H1 (cell line): ENCODE results near the gene TP53RK. TPM values are rescaled to one million over a fixed set of nuclear protein-coding genes. Genes with fewer than 3 reads are reported as not detected.
A peak's percentile ranks its signal among the peaks of the same experiment; 100 is the strongest.

Source experiments
- CTCF ChIA-PET: fragments of 300-600 bp; sonication (Branson Sonifier 250); formaldehyde crosslinking; loops from one replicate; lab custom pipeline; 2021; ENCODE audit not compliant: partially characterized antibody; lab: Charles Lee
- POLR2A ChIA-PET: fragments of 300-600 bp; sonication (Branson Sonifier 250); formaldehyde crosslinking; loops from one replicate; lab custom pipeline; 2021; ENCODE audit warnings: inconsistent platforms; ENCODE audit not compliant: partially characterized antibody; lab: Charles Lee
- DNase-seq, 2 experiments: peaks; one replicate each; pipeline versions ENCODE4 v3.0.0 to v3.0.0-alpha.2; 2010 to 2022; ENCODE audit warnings: low spot score in 2 of 2, low read depth in 1 of 2, mixed read lengths in 1 of 2
- FAIRE-seq: peaks from 2 replicates; lab custom pipeline; 2011; peaks lifted over from hg19 to GRCh38; lab: Jason Lieb, UNC
- H2AFZ ChIP-seq: 2 replicates; pipeline ENCODE4 v1.8.1; 2012; ENCODE audit warnings: low read length, inconsistent platforms
- H2AK5ac ChIP-seq: 2 replicates; pipeline ENCODE4 v1.6.1; 2013; ENCODE audit warnings: low read depth, low read length
- H2BK120ac ChIP-seq: replicated peaks from 2 replicates; pipeline ENCODE3; 2013; ENCODE audit warnings: low read depth, low read length, inconsistent platforms
- H2BK12ac ChIP-seq: 2 replicates; pipeline ENCODE4 v1.6.1; 2013; ENCODE audit warnings: low read depth, low read length
- H2BK15ac ChIP-seq: 2 replicates; pipeline ENCODE4 v1.6.1; 2013; ENCODE audit warnings: low read length
- H2BK20ac ChIP-seq: 2 replicates; pipeline ENCODE4 v1.6.1; 2013; ENCODE audit warnings: low read length
- H2BK5ac ChIP-seq: 2 replicates; pipeline ENCODE4 v1.6.1; 2013; ENCODE audit warnings: low read depth, low read length
- H3K14ac ChIP-seq: 2 replicates; pipeline ENCODE4 v1.6.1; 2013; ENCODE audit warnings: inconsistent platforms; ENCODE audit not compliant: insufficient read length
- H3K18ac ChIP-seq: 2 replicates; pipeline ENCODE4 v1.6.1; 2013; ENCODE audit warnings: low read length; ENCODE audit errors: extremely low read depth
- H3K23ac ChIP-seq: 2 replicates; pipeline ENCODE4 v1.6.1; 2013; ENCODE audit warnings: inconsistent platforms; ENCODE audit not compliant: insufficient read length
- H3K23me2 ChIP-seq: 2 replicates; pipeline ENCODE4 v1.6.1; 2013; ENCODE audit warnings: low read depth, low read length
- H3K27ac ChIP-seq: 2 replicates; pipeline ENCODE4 v1.6.1; 2011; ENCODE audit warnings: low read depth, low read length, inconsistent platforms
- H3K27me3 ChIP-seq, 4 experiments: replicated peaks in 1 of 4; 1 replicate in 1 of 4; 2 replicates in 3 of 4; pipeline versions ENCODE4 v1.6.1 to v1.8.1; 2011 to 2013; ENCODE audit warnings: low read length in 3 of 4, mild to moderate bottlenecking in 3 of 4, inconsistent platforms in 2 of 4, mixed read lengths in 2 of 4, moderate library complexity in 1 of 4; ENCODE audit not compliant: control insufficient read depth in 3 of 4, insufficient read depth in 3 of 4; ENCODE audit errors: extremely low read depth in 1 of 4
- H3K36me3 ChIP-seq, 4 experiments: 2 replicates each; pipeline versions ENCODE4 v1.6.1 to v1.8.1; 2011 to 2013; ENCODE audit warnings: mild to moderate bottlenecking in 4 of 4, low read length in 3 of 4, moderate library complexity in 2 of 4, control low read depth in 1 of 4, inconsistent platforms in 1 of 4; ENCODE audit not compliant: insufficient read depth in 4 of 4, control insufficient read depth in 2 of 4
- H3K4ac ChIP-seq: replicated peaks from 2 replicates; pipeline ENCODE3; 2013; ENCODE audit warnings: low read length, low read depth, mixed read lengths, inconsistent platforms; ENCODE audit not compliant: insufficient read length
- H3K4me1 ChIP-seq, 4 experiments: replicated peaks in 1 of 4; 1 replicate in 1 of 4; 2 replicates in 3 of 4; pipeline versions ENCODE4 v1.6.1 to v1.8.1; 2011 to 2013; ENCODE audit warnings: low read length in 3 of 4, inconsistent platforms in 2 of 4, mixed read lengths in 1 of 4; ENCODE audit not compliant: insufficient read depth in 4 of 4, control insufficient read depth in 3 of 4
- H3K4me2 ChIP-seq, 2 experiments: 2 replicates each; pipeline versions ENCODE4 v1.6.1 to v1.8.1; 2011 to 2013; ENCODE audit warnings: low read depth in 2 of 2, low read length in 2 of 2, control low read depth in 1 of 2, inconsistent platforms in 1 of 2, mild to moderate bottlenecking in 1 of 2; ENCODE audit not compliant: insufficient read depth in 1 of 2
- H3K4me3 ChIP-seq, 4 experiments: fragments of 200-600, 300-600 bp in 1 of 4; sonication (generic), shearing (Covaris generic), sonication (Bioruptor Twin) in 1 of 4; 2 replicates each; pipeline versions ENCODE4 v1.5.1 to v1.8.1; 2011 to 2016; ENCODE audit warnings: low read length in 4 of 4, low read depth in 3 of 4, control low read depth in 2 of 4, inconsistent platforms in 2 of 4, mild to moderate bottlenecking in 2 of 4, mixed read lengths in 1 of 4, moderate library complexity in 1 of 4; ENCODE audit not compliant: insufficient read depth in 2 of 4; ENCODE audit errors: extremely low read depth in 1 of 4
- H3K56ac ChIP-seq: replicated peaks from 2 replicates; pipeline ENCODE3; 2013; ENCODE audit warnings: low read depth, mild to moderate bottlenecking, mixed read lengths, low read length, inconsistent platforms; ENCODE audit not compliant: insufficient read length
- H3K79me1 ChIP-seq: 2 replicates; pipeline ENCODE4 v1.6.1; 2013; ENCODE audit warnings: low read depth, low read length, control low read depth
- H3K79me2 ChIP-seq, 2 experiments: 2 replicates each; pipeline versions ENCODE4 v1.6.1 to v1.8.1; 2012 to 2013; ENCODE audit warnings: low read length in 2 of 2, mild to moderate bottlenecking in 2 of 2, inconsistent platforms in 1 of 2; ENCODE audit not compliant: insufficient read depth in 2 of 2, control insufficient read depth in 1 of 2
- H3K9ac ChIP-seq, 4 experiments: replicated peaks in 1 of 4; 1 replicate in 1 of 4; 2 replicates in 3 of 4; pipeline versions ENCODE4 v1.6.1 to v1.8.1; 2011 to 2013; ENCODE audit warnings: low read depth in 3 of 4, low read length in 3 of 4, control low read depth in 2 of 4, mild to moderate bottlenecking in 2 of 4, moderate library complexity in 2 of 4, inconsistent platforms in 1 of 4; ENCODE audit errors: extremely low read depth in 1 of 4
- H3K9me3 ChIP-seq, 2 experiments: 2 replicates each; pipeline versions ENCODE4 v1.6.1 to v1.8.1; 2012 to 2013; ENCODE audit warnings: mild to moderate bottlenecking in 2 of 2, moderate library complexity in 2 of 2, control low read depth in 1 of 2, inconsistent platforms in 1 of 2, low read depth in 1 of 2, low read length in 1 of 2, mixed read lengths in 1 of 2; ENCODE audit not compliant: insufficient read depth in 2 of 2
- H4K20me1 ChIP-seq, 2 experiments: replicated peaks in 1 of 2; 2 replicates each; pipeline versions ENCODE3 to v1.8.1; 2011 to 2013; ENCODE audit warnings: inconsistent platforms in 2 of 2, low read length in 2 of 2, mild to moderate bottlenecking in 1 of 2; ENCODE audit not compliant: insufficient read depth in 2 of 2, control insufficient read depth in 1 of 2
- H4K5ac ChIP-seq: 2 replicates; pipeline ENCODE4 v1.6.1; 2013; ENCODE audit warnings: low read length, low read depth, mixed read lengths, inconsistent platforms; ENCODE audit not compliant: insufficient read length
- H4K8ac ChIP-seq: 2 replicates; pipeline ENCODE4 v1.8.0; 2013; ENCODE audit warnings: mild to moderate bottlenecking, moderate library complexity, low read length, inconsistent platforms; ENCODE audit not compliant: insufficient read depth; ENCODE audit errors: extremely low read depth
- H4K91ac ChIP-seq: replicated peaks from 2 replicates; pipeline ENCODE3; 2013; ENCODE audit warnings: low read length, mixed read lengths, inconsistent platforms; ENCODE audit not compliant: insufficient read length
- CHD1 ChIP-seq: IDR thresholded peaks from 2 replicates; pipeline ENCODE4 v1.6.1; 2012; ENCODE audit warnings: low read depth, low read length, improper control_type of control experiment
- CHD2 ChIP-seq: IDR thresholded peaks from 2 replicates; pipeline ENCODE4 v1.6.1; 2012; ENCODE audit warnings: low read length, improper control_type of control experiment
- EP300 ChIP-seq, 2 experiments: IDR thresholded peaks; 1 replicate in 1 of 2; 2 replicates in 1 of 2; pipeline ENCODE4 v1.6.1; 2011 to 2012; ENCODE audit warnings: low read depth in 2 of 2, low read length in 2 of 2, mild to moderate bottlenecking in 2 of 2, borderline replicate concordance in 1 of 2, inconsistent platforms in 1 of 2, moderate library complexity in 1 of 2
- HDAC2 ChIP-seq, 2 experiments: fragments of 300-600 bp in 1 of 2; sonication (generic) in 1 of 2; IDR thresholded peaks; 2 replicates each; pipeline ENCODE4 v1.6.1; 2011 to 2012; ENCODE audit warnings: low read depth in 2 of 2, low read length in 2 of 2, mild to moderate bottlenecking in 2 of 2, moderate library complexity in 2 of 2, borderline replicate concordance in 1 of 2, inconsistent platforms in 1 of 2
- KDM1A ChIP-seq: fragments of 200-600, 300-600 bp; sonication (generic); IDR thresholded peaks from 2 replicates; pipeline ENCODE4 v1.7.1; 2016; ENCODE audit warnings: mild to moderate bottlenecking, low read length, borderline replicate concordance
- KDM5A ChIP-seq: fragments of 200-600 bp; IDR thresholded peaks from 2 replicates; pipeline ENCODE4 v1.7.1; 2012; ENCODE audit warnings: mild to moderate bottlenecking, low read length, inconsistent platforms, mixed read lengths
- POLR2AphosphoS5 ChIP-seq: IDR thresholded peaks from 2 replicates; pipeline ENCODE4 v1.6.1; 2011; ENCODE audit warnings: low read depth, low read length
- RFX5 ChIP-seq: IDR thresholded peaks from 2 replicates; pipeline ENCODE4 v1.6.1; 2011; ENCODE audit warnings: low read depth, low read length, improper control_type of control experiment, borderline replicate concordance
- SIN3A ChIP-seq, 2 experiments: IDR thresholded peaks in 1 of 2; conservative IDR thresholded peaks in 1 of 2; 2 replicates each; pipeline ENCODE4 v1.6.1; 2011 to 2012; ENCODE audit warnings: low read length in 2 of 2, improper control_type of control experiment in 1 of 2, low read depth in 1 of 2, mild to moderate bottlenecking in 1 of 2
- TEAD4 ChIP-seq: IDR thresholded peaks from 2 replicates; pipeline ENCODE4 v1.6.1; 2012; ENCODE audit warnings: low read depth, low read length, inconsistent platforms, mixed read lengths
- YY1 ChIP-seq: IDR thresholded peaks from 2 replicates; pipeline ENCODE4 v1.6.1; 2011; ENCODE audit warnings: low read depth, mild to moderate bottlenecking, low read length
- WGBS, 2 experiments: shearing (Covaris generic) in 1 of 2; methylation state at CpG; one replicate each; pipeline versions ENCODE4 v1.1.6 to v1.1.7; 2013 to 2015; ENCODE audit warnings: low lambda C conversion rate in 2 of 2, mixed read lengths in 2 of 2, inconsistent platforms in 1 of 2, low coverage in 1 of 2, missing lambda C conversion rate in 1 of 2; ENCODE audit not compliant: insufficient replicate concordance in 2 of 2, insufficient coverage in 1 of 2, insufficient read length in 1 of 2; ENCODE audit errors: extremely low coverage in 1 of 2, missing lambda C conversion rate in 1 of 2; 5-methylcytosine and 5-hydroxymethylcytosine counted together
- polyA plus RNA-seq, 7 experiments: library from polyadenylated mRNA; depleted of rRNA in 3 of 7; stranded (reverse) in 5 of 7; unstranded in 2 of 7; fragments of >200 nt in 5 of 7; fragments of 200-250 nt in 2 of 7; gene quantifications; 1 replicate in 5 of 7; 2 replicates in 1 of 7; 4 replicates in 1 of 7; pipeline versions ENCODE4 v1.2.1 to v1.2.3, GENCODE V29; 2011 to 2013; ENCODE audit warnings: missing spikeins in 2 of 7, mixed read lengths in 2 of 7
- total RNA-seq: library from RNA; stranded (reverse); fragmentation: NEBNext Ultra II Directional; extraction: Animal tissue kit (Norgen Biotek cat#: 25700); gene quantifications from 2 replicates; pipeline ENCODE4 v1.2.1, GENCODE V29; 2021

Gene TP53RK
- total and polyA plus RNA-seq, 2 of the 8 experiments (the other 6 are each of a cell fraction or from before 2014, with no cell fraction given): 8.5 to 16.3 TPM

DNA sequence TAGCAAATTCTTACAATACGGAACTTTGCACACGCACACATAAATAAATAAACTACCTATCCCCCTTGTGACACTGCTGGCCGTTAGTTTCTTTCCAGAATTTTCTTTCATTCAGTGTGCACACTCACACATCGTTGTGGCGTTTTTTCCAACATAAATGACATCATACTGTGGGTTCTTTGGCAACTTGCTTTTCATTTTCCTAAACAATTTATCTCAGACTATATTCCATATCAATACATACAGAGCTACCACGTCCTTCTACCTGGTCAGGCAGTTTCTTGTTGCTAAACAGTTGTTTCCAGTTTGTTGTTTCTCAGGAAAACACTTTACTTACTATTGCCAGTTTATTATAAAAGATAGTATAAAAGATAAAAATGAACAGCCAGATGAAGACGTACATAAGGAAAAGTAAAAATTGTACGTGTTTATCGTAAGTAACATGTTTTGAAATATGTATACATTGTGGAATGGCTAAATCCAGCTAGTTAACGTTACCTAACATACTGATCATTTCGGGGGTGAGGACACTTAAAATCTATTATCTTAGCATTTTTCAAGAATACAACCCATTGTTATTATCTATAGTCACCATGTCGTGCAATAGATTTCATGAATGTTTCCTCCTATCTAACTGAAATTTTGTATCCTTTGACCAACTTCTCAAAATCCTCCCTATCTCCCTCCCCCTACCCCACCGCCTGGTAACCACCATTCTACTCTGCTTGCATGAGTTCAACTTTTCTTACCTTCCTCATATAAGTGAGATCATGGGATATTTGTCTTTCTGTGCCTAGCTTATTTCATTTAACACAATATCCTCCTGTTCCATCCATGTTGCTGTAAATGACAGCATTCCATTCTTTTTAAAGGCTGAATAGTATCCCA is 1.2 kb upstream of the TP53RK start:
- Histone ChIP-seq H4K5ac (no peak overlapping the region), H3K79me1 (0 out of 2 replicates have a peak, but pooled peaks cover 6% of the 10 kb centered on the region), H2AFZ (no peak overlapping the region), H4K20me1 (no peaks in the 10 kb centered on the region), H2BK20ac (no peak overlapping the region), H2BK5ac (no peak overlapping the region), H3K4me2 (peak overlapping the region; percentile 83 to 84; a peak in 2 of 4 replicates), H2BK120ac (no peak overlapping the region), H3K14ac (no peak overlapping the region), H3K36me3 (peaks cover 0 to 16% (median 8%) of the 10 kb centered on the region in 4 experiments; a peak in 5 of 8 replicates), H4K91ac (no peak overlapping the region), H3K56ac (no peak overlapping the region), H3K79me2 (peaks cover 10 to 34% of the 10 kb centered on the region in 2 experiments), H3K23ac (no peak overlapping the region), H3K9me3 (no peaks in the 10 kb centered on the region; a peak in 1 of 4 replicates), H3K4ac (no peak overlapping the region), H3K18ac (no peak overlapping the region), H4K8ac (no peak overlapping the region), H3K4me1 (peaks cover 0 to 6% (median 3%) of the 10 kb centered on the region in 4 experiments; a peak in 4 of 7 replicates), H3K23me2 (peaks cover 6% of the 10 kb centered on the region), H3K27ac (no peak overlapping the region), H2BK15ac (no peak overlapping the region), H3K9ac (peak overlapping the region in 2 of 4 experiments; percentile 5 to 59; a peak in 2 of 7 replicates), H2BK12ac (no peak overlapping the region), H3K27me3 (no peaks in the 10 kb centered on the region), H3K4me3 (peak overlapping the region in 3 of 4 experiments; percentile 40 to 81 (median 75); a peak in 5 of 8 replicates), H2AK5ac (no peak overlapping the region)
- no peak for DNase-seq
- ChIA-PET POLR2A (interaction anchor here (1.2 kb wide), 1 partner anchor 8 kb away, joined by 3 read pairs; no protein-coding TSS in a partner anchor), CTCF (interaction anchor here (1.3 to 2.2 kb wide), 2 partner anchors 11 to 17 kb away, joined by 4 to 8 read pairs; no protein-coding TSS in a partner anchor)
- WGBS, 2 experiments: 74% methylated on average over 13 of the region's 13 CpGs; no CpG with 5 or more reads in 1 of the 2 experiments
- no peak for FAIRE-seq
- TF ChIP-seq RFX5 (no peak), EP300 (IDR thresholded peaks at IDR 0.05; ENCODE audit: borderline replicate concordance in 1 of 2, low read depth in 2 of 2, low read length in 2 of 2) (no peak), SIN3A (conservative IDR thresholded peaks at IDR 0.05 in 1 of 2, IDR thresholded peaks at IDR 0.05 in 1 of 2; ENCODE audit: low read depth in 1 of 2, low read length in 2 of 2) (no peak), TEAD4 (no peak), CHD1 (no peak), KDM5A (no peak), POLR2AphosphoS5 (no peak), HDAC2 (IDR thresholded peaks at IDR 0.05; ENCODE audit: borderline replicate concordance in 1 of 2, low read depth in 2 of 2, low read length in 2 of 2) (no peak), KDM1A (no peak), YY1 (no peak), CHD2 (no peak)
